Astrocyte (in vitro differentiated cells and primary cell): Measurements from ENCODE around the gene KRTAP1-1. TPM values are rescaled to one million over a fixed set of nuclear protein-coding genes. Genes with fewer than 3 reads are reported as not detected.
"Not testable (repeated sequence)": the region's sequence is repeated elsewhere in the genome, so short reads cannot be mapped to it uniquely, and the experiment has no call there.

Experiments used
- DNase-seq: peaks from one replicate; pipeline ENCODE4 v3.0.0-alpha.2; 2010; ENCODE audit warnings: low read depth
- FAIRE-seq: peaks from 2 replicates; lab custom pipeline; 2011; peaks lifted over from hg19 to GRCh38; lab: Jason Lieb, UNC
- H2AFZ ChIP-seq: 2 replicates; pipeline ENCODE4 v1.6.0; 2012; ENCODE audit warnings: low read depth, low read length, inconsistent platforms
- H3K27ac ChIP-seq: 2 replicates; pipeline ENCODE4 v1.5.1; 2011; ENCODE audit warnings: low read depth, low read length, inconsistent platforms
- H3K27me3 ChIP-seq: 2 replicates; pipeline ENCODE4 v1.6.0; 2011; ENCODE audit warnings: low read length, inconsistent platforms; ENCODE audit not compliant: insufficient read depth
- H3K36me3 ChIP-seq: 2 replicates; pipeline ENCODE4 v1.5.1; 2011; ENCODE audit warnings: low read length, inconsistent platforms; ENCODE audit not compliant: insufficient read depth
- H3K4me1 ChIP-seq: 2 replicates; pipeline ENCODE4 v1.5.1; 2011; ENCODE audit warnings: low read length, inconsistent platforms; ENCODE audit not compliant: insufficient read depth
- H3K4me2 ChIP-seq: 2 replicates; pipeline ENCODE4 v1.6.0; 2012; ENCODE audit warnings: low read length, inconsistent platforms
- H3K4me3 ChIP-seq: 2 replicates; pipeline ENCODE4 v1.5.1; 2011; ENCODE audit warnings: low read depth, mild to moderate bottlenecking, low read length, inconsistent platforms; ENCODE audit not compliant: insufficient read depth
- H3K79me2 ChIP-seq: 2 replicates; pipeline ENCODE4 v1.6.0; 2012; ENCODE audit warnings: mild to moderate bottlenecking, low read length, inconsistent platforms; ENCODE audit not compliant: insufficient read depth
- H3K9ac ChIP-seq: 2 replicates; pipeline ENCODE4 v1.6.0; 2012; ENCODE audit warnings: mild to moderate bottlenecking, low read length, inconsistent platforms
- H3K9me3 ChIP-seq: 2 replicates; pipeline ENCODE4 v1.5.1; 2012; ENCODE audit warnings: low read depth, mild to moderate bottlenecking, low read length, inconsistent platforms; ENCODE audit not compliant: insufficient read depth
- H4K20me1 ChIP-seq: 2 replicates; pipeline ENCODE4 v1.6.0; 2012; ENCODE audit warnings: low read length, inconsistent platforms; ENCODE audit not compliant: insufficient read depth
- H3K27ac Mint-ChIP-seq: one replicate; pipeline ENCODE4 v1.8.0; 2021; ENCODE audit warnings: mild to moderate bottlenecking, mixed read lengths; ENCODE audit not compliant: unreplicated experiment
- H3K27me3 Mint-ChIP-seq: one replicate; pipeline ENCODE4 v1.8.0; 2021; ENCODE audit warnings: low read depth, mixed read lengths; ENCODE audit not compliant: unreplicated experiment
- H3K36me3 Mint-ChIP-seq: one replicate; pipeline ENCODE4 v1.8.0; 2021; ENCODE audit warnings: low read depth, mixed read lengths; ENCODE audit not compliant: unreplicated experiment
- H3K4me1 Mint-ChIP-seq: one replicate; pipeline ENCODE4 v1.8.0; 2021; ENCODE audit warnings: low read depth, mixed read lengths; ENCODE audit not compliant: unreplicated experiment
- H3K4me3 Mint-ChIP-seq: one replicate; pipeline ENCODE4 v1.8.0; 2021; ENCODE audit warnings: mild to moderate bottlenecking, moderate library complexity, mixed read lengths; ENCODE audit not compliant: unreplicated experiment
- H3K9me3 Mint-ChIP-seq: one replicate; pipeline ENCODE4 v1.8.0; 2021; ENCODE audit warnings: mild to moderate bottlenecking, mixed read lengths; ENCODE audit not compliant: unreplicated experiment
- CTCF ChIP-seq: IDR thresholded peaks from 2 replicates; pipeline ENCODE4 v1.5.1; 2011; ENCODE audit warnings: low read depth, mild to moderate bottlenecking, inconsistent platforms, low read length, moderate library complexity; ENCODE audit not compliant: insufficient read depth
- EZH2 ChIP-seq: IDR thresholded peaks from 2 replicates; pipeline ENCODE4 v1.6.1; 2012; ENCODE audit warnings: mild to moderate bottlenecking, low read length, inconsistent platforms; ENCODE audit not compliant: insufficient read depth
- total RNA-seq: library from RNA; stranded (reverse); gene quantifications from 2 replicates; pipeline ENCODE4 v1.2.1, GENCODE V29; 2021

The KRTAP1-1 gene
- total RNA-seq, 1 donor from 2014 or later = not detected

- no peak overlapping the region for H3K9ac ChIP-seq
- Mint-ChIP-seq H3K9me3 (no peaks in the 10 kb centered on the region), H3K27ac (no peak overlapping the region), H3K36me3 (no peaks in the 10 kb centered on the region), H3K27me3 (peaks cover 2% of the 10 kb centered on the region), H3K4me1 (no peaks in the 10 kb centered on the region), H3K4me3 (no peak overlapping the region)
- no peak overlapping the region for H2AFZ ChIP-seq
- H3K9me3 ChIP-seq = no peaks in the 10 kb centered on the region
- DNase-seq = no peak
- H4K20me1 ChIP-seq = no peaks in the 10 kb centered on the region
- no peaks in the 10 kb centered on the region for H3K27me3 ChIP-seq
- no peak overlapping the region for H3K4me2 ChIP-seq
- no peaks in the 10 kb centered on the region for H3K4me1 ChIP-seq
- TF ChIP-seq CTCF (no peak), EZH2 (no peak)
- no peaks in the 10 kb centered on the region for H3K36me3 ChIP-seq
- H3K79me2 ChIP-seq = no peaks in the 10 kb centered on the region
- H3K4me3 ChIP-seq = no peak overlapping the region
- no peak overlapping the region for H3K27ac ChIP-seq
- FAIRE-seq = no peak
Observed at GRCh38 chr17:41003926-41004325, 37.3 kb downstream of the KRTAP1-1 start.

GRCh38 chr17:41002814-41003213 is 38.4 kb downstream of the KRTAP1-1 start:
- Histone ChIP-seq H3K4me3 (no peak overlapping the region), H3K36me3 (no peaks in the 10 kb centered on the region), H3K27me3 (no peaks in the 10 kb centered on the region), H3K4me2 (no peak overlapping the region), H4K20me1 (no peaks in the 10 kb centered on the region), H3K9me3 (no peaks in the 10 kb centered on the region), H2AFZ (no peak overlapping the region), H3K4me1 (no peaks in the 10 kb centered on the region), H3K9ac (no peak overlapping the region), H3K79me2 (no peaks in the 10 kb centered on the region), H3K27ac (no peak overlapping the region)
- H3K4me1 Mint-ChIP-seq = no peaks in the 10 kb centered on the region
- H3K27me3 Mint-ChIP-seq = peaks cover 2% of the 10 kb centered on the region
- FAIRE-seq = peak; percentile 59
- no peak overlapping the region for H3K4me3 Mint-ChIP-seq
- no peak for DNase-seq
- H3K36me3 Mint-ChIP-seq = no peaks in the 10 kb centered on the region
- no peak overlapping the region for H3K27ac Mint-ChIP-seq
- no peak for TF ChIP-seq CTCF
- no peak for TF ChIP-seq EZH2
- H3K9me3 Mint-ChIP-seq = no peaks in the 10 kb centered on the region

GRCh38 chr17:41001795-41002194 is 39.5 kb downstream of the KRTAP1-1 start:
- no peak for TF ChIP-seq EZH2
- TF ChIP-seq CTCF = no peak
- Histone ChIP-seq H3K4me3 (no peak overlapping the region), H4K20me1 (no peaks in the 10 kb centered on the region), H3K27ac (no peak overlapping the region), H3K36me3 (no peaks in the 10 kb centered on the region), H3K9ac (no peak overlapping the region), H3K9me3 (no peaks in the 10 kb centered on the region), H3K27me3 (no peaks in the 10 kb centered on the region), H3K79me2 (no peaks in the 10 kb centered on the region), H2AFZ (no peak overlapping the region), H3K4me1 (no peaks in the 10 kb centered on the region), H3K4me2 (no peak overlapping the region)
- H3K27me3 Mint-ChIP-seq = peaks cover 2% of the 10 kb centered on the region
- no peak overlapping the region for H3K27ac Mint-ChIP-seq
- FAIRE-seq (no peak), DNase-seq (no peak)
- peaks cover 6% of the 10 kb centered on the region for H3K4me1 Mint-ChIP-seq
- H3K36me3 Mint-ChIP-seq = no peaks in the 10 kb centered on the region
- H3K4me3 Mint-ChIP-seq = no peak overlapping the region
- H3K9me3 Mint-ChIP-seq = no peaks in the 10 kb centered on the region

GRCh38 chr17:40999563-40999962 is 41.7 kb downstream of the KRTAP1-1 start, which contains the start of gene KRTAP3-2:
Gene KRTAP3-2, minus strand, starts transcription at chr17:40999906. Its CDS starts 53 bp downstream, at chr17:40999853.
- not testable (repeated sequence) for H3K27ac Mint-ChIP-seq, H3K4me2 ChIP-seq, H3K27me3 ChIP-seq, H3K27me3 Mint-ChIP-seq, H3K4me3 ChIP-seq, DNase-seq, H3K9me3 Mint-ChIP-seq, H3K9me3 ChIP-seq, H4K20me1 ChIP-seq, H3K9ac ChIP-seq, H3K79me2 ChIP-seq, H3K4me1 ChIP-seq, H2AFZ ChIP-seq, FAIRE-seq, H3K27ac ChIP-seq, H3K4me3 Mint-ChIP-seq, H3K36me3 Mint-ChIP-seq, H3K4me1 Mint-ChIP-seq, H3K36me3 ChIP-seq
